BE2C (cell line): ENCODE data around the gene ZNF362.

ENCODE experiments used
- DNase-seq: peaks from one replicate; pipeline ENCODE4 v3.0.0-alpha.2; 2020
- H3K27me3 ChIP-seq: fragments of 250-450 bp; sonication (Bioruptor Pico); 2 replicates; pipeline ENCODE4 v1.5.1; 2020; ENCODE audit warnings: mild to moderate bottlenecking
- H3K36me3 ChIP-seq: fragments of 250-450 bp; sonication (Bioruptor Pico); 2 replicates; pipeline ENCODE4 v1.5.1; 2020; ENCODE audit warnings: mild to moderate bottlenecking
- H3K4me1 ChIP-seq: fragments of 250-450 bp; sonication (Bioruptor Pico); 2 replicates; pipeline ENCODE4 v1.5.1; 2020
- H3K4me3 ChIP-seq: 2 replicates; pipeline ENCODE4 v1.5.1; 2011; ENCODE audit warnings: low read depth, low read length
- H3K9me3 ChIP-seq: fragments of 250-450 bp; sonication (Bioruptor Pico); 2 replicates; pipeline ENCODE4 v1.5.1; 2020
- TF ChIP-seq, protein P1 (sequence below): IDR thresholded peaks from 2 replicates; pipeline ENCODE4 v1.5.1; 2012; ENCODE audit warnings: mild to moderate bottlenecking, low read depth, low read length

ZNF362 gene

DNA sequence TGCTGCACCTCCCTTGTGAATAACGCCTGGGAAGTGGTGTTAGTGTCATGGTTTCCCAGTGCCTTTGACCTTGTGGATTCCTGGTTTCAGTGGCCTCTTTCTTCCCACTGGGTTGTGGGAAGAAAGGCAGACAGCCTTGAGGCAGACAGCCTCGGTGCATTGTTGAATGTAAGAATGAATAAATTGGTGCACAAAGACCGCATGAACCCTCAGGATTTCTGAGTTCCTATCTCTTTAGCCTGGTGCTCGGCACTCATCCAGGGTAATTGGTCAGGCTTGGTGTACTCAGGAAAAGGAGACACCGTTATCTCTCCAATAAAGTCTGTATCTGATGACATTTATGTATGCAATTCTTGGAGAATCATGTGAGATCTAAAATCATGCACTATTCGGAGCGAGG lies 5.1 kb downstream of the ZNF362 start:
- Histone ChIP-seq H3K9me3 (no peaks in the 10 kb centered on the region), H3K27me3 (no peaks in the 10 kb centered on the region), H3K4me3 (no peak overlapping the region), H3K36me3 (no peaks in the 10 kb centered on the region), H3K4me1 (no peaks in the 10 kb centered on the region; the same call in 1 of the 2 replicates)
- TF ChIP-seq, protein P1, sequence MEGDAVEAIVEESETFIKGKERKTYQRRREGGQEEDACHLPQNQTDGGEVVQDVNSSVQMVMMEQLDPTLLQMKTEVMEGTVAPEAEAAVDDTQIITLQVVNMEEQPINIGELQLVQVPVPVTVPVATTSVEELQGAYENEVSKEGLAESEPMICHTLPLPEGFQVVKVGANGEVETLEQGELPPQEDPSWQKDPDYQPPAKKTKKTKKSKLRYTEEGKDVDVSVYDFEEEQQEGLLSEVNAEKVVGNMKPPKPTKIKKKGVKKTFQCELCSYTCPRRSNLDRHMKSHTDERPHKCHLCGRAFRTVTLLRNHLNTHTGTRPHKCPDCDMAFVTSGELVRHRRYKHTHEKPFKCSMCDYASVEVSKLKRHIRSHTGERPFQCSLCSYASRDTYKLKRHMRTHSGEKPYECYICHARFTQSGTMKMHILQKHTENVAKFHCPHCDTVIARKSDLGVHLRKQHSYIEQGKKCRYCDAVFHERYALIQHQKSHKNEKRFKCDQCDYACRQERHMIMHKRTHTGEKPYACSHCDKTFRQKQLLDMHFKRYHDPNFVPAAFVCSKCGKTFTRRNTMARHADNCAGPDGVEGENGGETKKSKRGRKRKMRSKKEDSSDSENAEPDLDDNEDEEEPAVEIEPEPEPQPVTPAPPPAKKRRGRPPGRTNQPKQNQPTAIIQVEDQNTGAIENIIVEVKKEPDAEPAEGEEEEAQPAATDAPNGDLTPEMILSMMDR, result no peak
- DNase-seq, result no peak

DNA sequence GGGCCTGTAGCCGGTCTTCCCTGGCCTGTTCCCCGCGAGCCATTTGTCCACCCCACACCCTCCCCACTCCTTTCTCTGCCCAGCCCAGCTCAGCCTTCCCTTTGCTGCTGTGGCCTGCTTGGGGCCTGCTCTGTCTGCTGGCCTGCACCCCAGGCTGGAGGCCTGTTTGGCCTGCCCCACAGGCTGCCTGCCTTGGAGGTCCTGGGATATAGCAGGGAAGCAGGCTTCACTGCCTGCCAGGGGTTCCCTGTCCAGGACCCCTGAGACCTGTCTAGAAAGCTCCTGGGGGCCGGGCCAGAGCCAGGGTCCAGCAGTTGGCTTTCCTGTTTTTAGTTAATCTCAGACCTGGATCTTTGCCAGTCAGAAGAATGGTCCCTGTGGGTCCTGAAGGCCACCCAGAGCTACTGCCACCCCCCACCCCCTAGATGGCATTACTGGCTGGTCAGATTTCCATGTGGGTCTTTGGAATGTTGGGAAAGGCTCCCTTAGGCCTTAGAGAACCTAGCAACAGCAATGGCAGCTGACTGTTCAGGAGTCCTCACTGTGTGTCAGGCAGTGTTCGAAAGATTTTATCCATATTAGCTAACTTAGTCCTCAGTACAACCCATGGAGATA lies 7.7 kb downstream of the ZNF362 start:
- TF ChIP-seq, protein P1, result no peak
- DNase-seq, result no peak
- Histone ChIP-seq H3K4me1 (no peaks in the 10 kb centered on the region; the same call in 1 of the 2 replicates), H3K36me3 (no peaks in the 10 kb centered on the region), H3K27me3 (no peaks in the 10 kb centered on the region), H3K4me3 (no peak overlapping the region), H3K9me3 (no peaks in the 10 kb centered on the region)

DNA sequence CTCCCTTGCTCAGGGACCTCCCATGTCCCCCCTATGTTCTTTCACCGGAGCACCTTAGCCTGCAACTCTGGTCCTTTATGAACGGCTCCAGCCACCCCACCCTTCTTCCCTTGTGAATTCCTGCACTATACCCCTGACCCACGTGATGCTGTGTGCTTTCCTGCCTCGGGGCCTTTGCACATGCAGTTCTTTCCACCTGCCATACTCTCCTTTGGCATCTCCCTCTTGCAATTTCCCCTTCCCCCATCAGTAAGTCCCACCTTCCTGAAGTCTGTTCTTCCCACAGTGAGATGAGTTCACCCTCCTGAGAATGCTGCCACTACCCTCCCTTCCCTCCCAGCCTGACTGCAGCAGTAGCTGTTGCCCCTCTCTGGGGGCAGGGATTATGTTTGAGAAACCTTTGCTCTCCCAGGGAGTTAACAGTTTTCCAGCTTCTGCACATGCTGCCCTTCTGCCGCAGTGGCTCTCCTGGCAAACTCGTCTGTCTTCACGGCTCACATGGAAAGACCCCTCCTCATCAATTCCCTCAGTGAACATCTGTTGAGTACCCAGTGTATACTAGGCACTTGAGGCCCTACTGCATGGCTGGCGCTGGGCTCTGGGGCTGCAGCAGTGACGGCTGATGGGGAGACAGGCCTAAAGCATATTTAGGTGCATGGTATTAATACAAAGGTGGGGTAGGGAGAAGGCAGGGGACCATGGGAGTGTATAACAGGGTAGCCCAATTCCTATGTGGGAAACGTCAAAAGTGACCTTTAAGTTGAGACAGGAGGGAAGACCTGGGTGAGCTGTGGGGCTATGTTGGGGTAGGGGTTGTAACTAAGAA lies 9.7 kb downstream of the ZNF362 start:
- H3K4me3 ChIP-seq, result no peak overlapping the region
- H3K36me3 ChIP-seq, result no peaks in the 10 kb centered on the region
- TF ChIP-seq, protein P1, result no peak
- H3K4me1 ChIP-seq, result no peaks in the 10 kb centered on the region; the same call in 1 of the 2 replicates
- no peak for DNase-seq
- no peaks in the 10 kb centered on the region for H3K27me3 ChIP-seq
- H3K9me3 ChIP-seq, result no peaks in the 10 kb centered on the region

DNA sequence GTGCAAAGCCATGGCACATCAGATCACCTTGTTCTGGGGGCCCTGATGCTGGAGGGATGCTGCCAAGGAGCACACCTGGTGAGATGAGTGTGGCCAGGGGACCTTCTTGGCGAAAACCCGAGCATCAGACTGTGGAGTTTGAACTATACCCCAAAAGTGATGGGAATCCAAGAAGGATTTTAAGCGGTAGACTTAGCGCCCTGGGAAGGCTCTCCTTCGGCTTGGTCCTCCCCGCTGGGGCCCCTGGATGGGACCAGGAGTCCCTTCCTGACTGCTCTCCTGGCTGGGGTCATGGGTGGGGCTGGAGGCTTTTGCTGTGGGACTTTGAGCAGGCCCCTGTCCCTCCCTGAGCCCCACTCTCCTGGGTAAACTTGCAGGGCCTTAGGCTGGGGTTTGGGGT lies 10.5 kb downstream of the ZNF362 start:
- TF ChIP-seq, protein P1, result no peak
- H3K36me3 ChIP-seq, result no peaks in the 10 kb centered on the region
- no peaks in the 10 kb centered on the region for H3K27me3 ChIP-seq
- no peak for DNase-seq
- H3K9me3 ChIP-seq, result no peaks in the 10 kb centered on the region
- H3K4me3 ChIP-seq, result no peak overlapping the region
- H3K4me1 ChIP-seq, result no peaks in the 10 kb centered on the region; the same call in 1 of the 2 replicates

DNA sequence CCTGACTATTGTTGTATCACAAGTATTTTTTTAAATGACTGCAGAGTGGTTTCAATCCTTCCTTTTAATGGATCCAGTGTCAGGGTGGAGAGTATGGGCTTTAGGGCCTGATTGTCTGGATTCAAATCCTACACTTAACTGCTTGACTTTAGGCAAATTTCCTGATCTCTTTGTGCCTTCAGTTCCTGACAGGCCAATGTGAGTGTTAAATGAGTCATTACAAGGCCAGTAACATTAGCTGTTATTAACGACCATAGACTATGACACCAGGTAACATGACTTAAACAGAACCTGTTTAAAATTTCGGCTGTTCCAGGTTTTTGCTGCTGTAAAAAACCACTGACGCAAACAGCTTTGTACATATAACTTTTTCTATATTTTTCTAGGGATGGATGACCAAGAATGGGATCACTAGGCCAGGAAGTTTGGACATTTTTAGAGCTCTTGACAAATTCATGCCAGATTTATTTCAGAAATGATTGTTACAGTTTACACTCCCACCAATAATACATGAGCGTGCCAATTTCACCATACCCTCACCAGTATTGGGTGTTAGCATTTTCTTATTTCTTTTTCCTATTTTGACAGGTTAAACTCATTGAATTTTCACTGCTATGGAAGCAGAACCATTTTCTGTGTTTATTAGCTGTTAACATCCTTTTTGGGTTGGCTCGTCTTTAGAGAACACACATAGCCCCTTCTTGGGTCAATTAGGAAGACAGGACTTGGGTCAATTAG lies 11.3 kb downstream of the ZNF362 start:
- Histone ChIP-seq H3K36me3 (no peaks in the 10 kb centered on the region), H3K4me3 (no peak overlapping the region), H3K9me3 (no peaks in the 10 kb centered on the region), H3K27me3 (no peaks in the 10 kb centered on the region), H3K4me1 (no peaks in the 10 kb centered on the region)
- DNase-seq, result no peak
- TF ChIP-seq, protein P1, result no peak
